GM10248 (cell line): ENCODE results near the gene EEF2KMT.
"Not testable (repeated sequence)": the region's sequence is repeated elsewhere in the genome, so short reads cannot be mapped to it uniquely, and the experiment has no call there.

ENCODE experiments used
- CTCF ChIA-PET: fragments of 300-600 bp; sonication (Branson Sonifier 250); formaldehyde crosslinking; extraction: SDS; loops from one replicate; lab custom pipeline; 2021; ENCODE audit warnings: antibody characterized with exemption; lab: Yijun Ruan, JAX
- POLR2A ChIA-PET: fragments of 350-650 bp; sonication (Branson Sonifier 250); formaldehyde crosslinking; extraction: SDS; loops from one replicate; lab custom pipeline; 2020; ENCODE audit warnings: antibody characterized with exemption; lab: Yijun Ruan, JAX
- DNase-seq: peaks from one replicate; pipeline ENCODE4 v3.0.0; 2012; ENCODE audit errors: extremely low spot score
- TF ChIP-seq, protein P1 (sequence below): IDR thresholded peaks from 2 replicates; pipeline ENCODE4 v1.5.1; 2012; ENCODE audit warnings: mild to moderate bottlenecking, low read depth; ENCODE audit errors: extremely low read depth, missing control alignments, control extremely low read depth

The EEF2KMT gene

DNA sequence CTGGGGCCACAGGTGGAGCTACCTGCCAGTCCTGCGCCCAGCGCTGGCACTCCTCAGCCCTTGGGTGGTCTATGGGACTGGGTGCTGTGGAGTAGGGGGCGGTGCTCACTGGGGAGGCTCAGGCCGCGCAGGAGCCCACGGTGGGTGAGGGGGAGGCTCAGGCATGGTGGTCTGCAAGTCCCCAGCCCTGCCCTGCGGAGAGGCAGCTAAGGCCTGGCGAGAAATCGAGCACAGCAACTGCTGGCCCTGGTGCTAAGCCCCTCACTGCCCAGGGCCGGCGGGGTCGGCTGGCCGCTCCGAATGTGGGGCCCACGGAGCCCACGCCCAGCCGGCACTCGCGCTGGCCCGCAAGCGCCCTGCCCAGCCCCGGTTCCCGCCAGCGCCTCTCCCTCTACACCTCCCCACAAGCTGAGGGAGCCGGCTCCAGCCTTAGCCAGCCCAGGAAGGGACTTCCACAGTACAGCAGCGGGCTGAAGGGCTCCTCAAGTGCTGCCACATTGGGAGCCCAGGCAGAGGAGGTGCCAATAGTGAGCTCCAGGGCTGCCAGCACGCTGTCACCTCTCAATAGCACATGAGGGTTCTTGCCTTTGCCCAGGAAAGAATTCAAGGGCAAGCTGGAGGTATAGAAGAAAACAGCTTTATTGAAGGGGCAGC, 11.0 kb upstream of the EEF2KMT start:
- CTCF ChIA-PET: no interaction called here
- DNase-seq: no peak
- TF ChIP-seq, protein P1, sequence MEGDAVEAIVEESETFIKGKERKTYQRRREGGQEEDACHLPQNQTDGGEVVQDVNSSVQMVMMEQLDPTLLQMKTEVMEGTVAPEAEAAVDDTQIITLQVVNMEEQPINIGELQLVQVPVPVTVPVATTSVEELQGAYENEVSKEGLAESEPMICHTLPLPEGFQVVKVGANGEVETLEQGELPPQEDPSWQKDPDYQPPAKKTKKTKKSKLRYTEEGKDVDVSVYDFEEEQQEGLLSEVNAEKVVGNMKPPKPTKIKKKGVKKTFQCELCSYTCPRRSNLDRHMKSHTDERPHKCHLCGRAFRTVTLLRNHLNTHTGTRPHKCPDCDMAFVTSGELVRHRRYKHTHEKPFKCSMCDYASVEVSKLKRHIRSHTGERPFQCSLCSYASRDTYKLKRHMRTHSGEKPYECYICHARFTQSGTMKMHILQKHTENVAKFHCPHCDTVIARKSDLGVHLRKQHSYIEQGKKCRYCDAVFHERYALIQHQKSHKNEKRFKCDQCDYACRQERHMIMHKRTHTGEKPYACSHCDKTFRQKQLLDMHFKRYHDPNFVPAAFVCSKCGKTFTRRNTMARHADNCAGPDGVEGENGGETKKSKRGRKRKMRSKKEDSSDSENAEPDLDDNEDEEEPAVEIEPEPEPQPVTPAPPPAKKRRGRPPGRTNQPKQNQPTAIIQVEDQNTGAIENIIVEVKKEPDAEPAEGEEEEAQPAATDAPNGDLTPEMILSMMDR: no peak
- POLR2A ChIA-PET: interaction anchor here (0.5 kb wide), 1 partner anchor 37 kb away, joined by 4 read pairs; no protein-coding TSS in a partner anchor

DNA sequence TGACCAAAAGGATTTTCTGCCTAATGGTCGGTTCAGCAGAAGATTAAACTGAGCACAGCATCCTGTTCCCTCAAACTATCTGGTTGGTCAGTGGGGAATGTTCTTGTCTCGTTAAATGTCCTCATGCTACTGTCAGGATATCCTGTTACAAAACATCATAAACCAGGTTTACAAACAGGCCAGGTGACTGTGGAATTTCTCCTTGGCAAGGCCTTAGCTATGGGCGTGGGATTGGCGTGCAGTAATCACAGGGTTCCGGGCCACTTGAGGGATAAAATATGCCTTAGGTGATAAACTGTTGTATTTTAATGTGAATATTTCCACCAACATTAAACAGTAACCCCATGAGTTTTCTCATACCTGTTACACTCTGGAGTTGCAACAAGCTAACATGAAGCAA, 7.4 kb upstream of the EEF2KMT start:
- DNase-seq, CTCF ChIA-PET, POLR2A ChIA-PET: not testable (repeated sequence)

DNA sequence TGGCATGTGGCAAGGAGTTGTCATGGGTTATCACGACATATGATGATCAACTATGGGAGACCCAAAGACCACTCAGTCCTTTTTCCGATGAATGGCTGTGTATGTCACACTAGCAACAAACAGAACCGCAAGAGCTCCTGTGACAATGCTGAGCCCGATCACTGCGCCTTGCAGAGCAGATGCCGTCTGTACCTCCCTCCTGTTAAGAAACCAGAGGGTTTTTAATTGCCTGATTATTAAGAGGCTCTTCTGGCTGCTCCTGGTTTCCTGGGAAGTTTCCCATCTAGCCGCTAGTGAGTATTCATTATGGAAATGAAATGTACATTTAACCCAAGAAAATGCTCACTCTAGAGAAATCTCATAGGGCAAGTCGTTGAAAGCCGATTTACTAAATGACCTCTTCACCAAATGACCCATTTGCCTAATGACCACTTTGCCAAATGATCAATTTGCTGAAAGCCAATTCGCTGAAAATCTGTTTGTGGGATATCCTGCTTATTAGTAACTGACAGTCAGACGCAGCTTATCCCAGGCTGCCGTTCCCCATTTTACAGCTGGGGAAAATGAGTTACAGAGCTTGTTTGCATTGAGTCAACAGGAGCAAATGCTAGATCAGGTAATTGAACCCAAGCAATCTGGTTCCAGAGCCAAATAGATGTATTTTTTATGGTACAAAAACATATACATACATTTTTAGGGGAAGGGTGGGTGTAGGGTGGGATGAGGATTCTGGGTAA, 5.9 kb upstream of the EEF2KMT start:
- DNase-seq, CTCF ChIA-PET, POLR2A ChIA-PET: not testable (repeated sequence)

DNA sequence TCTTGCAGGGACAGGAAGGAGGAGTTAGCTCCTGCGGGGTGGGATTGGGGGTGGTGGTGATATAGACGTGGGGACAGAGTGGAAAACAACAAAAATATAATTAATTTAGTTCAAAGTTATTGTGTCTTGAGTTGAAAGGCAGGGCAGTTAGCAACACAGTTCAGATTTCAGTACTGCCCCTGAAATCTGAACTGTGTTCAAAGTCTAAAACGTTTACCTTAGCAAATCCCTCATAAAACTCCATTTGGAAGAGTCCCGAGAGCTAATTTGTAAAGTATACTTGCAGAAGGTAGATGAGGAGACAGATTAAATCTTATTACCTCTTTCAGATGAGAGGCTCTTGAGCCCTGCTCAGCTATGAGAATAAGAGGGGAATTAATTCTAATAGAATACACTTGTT, 1.6 kb upstream of the EEF2KMT start:
- CTCF ChIA-PET, DNase-seq, POLR2A ChIA-PET: not testable (repeated sequence)

GRCh38 chr16:5098221-5099159, 895 bp upstream of the EEF2KMT start:
- POLR2A ChIA-PET: interaction anchor here (0.7 to 1.0 kb wide), 2 partner anchors 560 to 734 kb away, joined by 3 read pairs; no protein-coding TSS in a partner anchor
- CTCF ChIA-PET: interaction anchor here (0.8 kb wide), 1 partner anchor 16 kb away, joined by 3 read pairs; no protein-coding TSS in a partner anchor
- peak; percentile 39 for DNase-seq

DNA sequence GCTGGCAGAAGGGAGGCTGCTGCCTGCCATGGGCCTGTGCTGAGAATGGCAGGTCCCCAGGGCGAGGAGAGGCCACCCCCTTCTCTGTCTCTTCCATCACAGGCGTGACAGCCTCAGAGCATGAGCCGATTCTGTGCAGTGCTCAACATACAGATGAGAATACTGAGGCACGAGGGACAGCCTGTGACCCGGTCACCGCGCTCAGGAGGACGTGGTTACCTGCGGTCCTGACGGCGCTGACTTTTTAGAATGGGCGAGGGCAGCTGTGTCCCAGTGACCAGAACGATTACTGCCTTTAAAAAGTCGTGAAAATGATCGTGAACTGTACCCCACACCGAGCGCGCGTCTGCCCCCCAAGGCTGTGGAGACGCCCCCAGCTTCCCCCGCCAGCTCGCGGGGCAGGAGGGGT, 530 bp downstream of the EEF2KMT start:
- CTCF ChIA-PET, POLR2A ChIA-PET: not testable (repeated sequence)
- peak; percentile 7 for DNase-seq

- POLR2A ChIA-PET, DNase-seq: not testable (repeated sequence)
- CTCF ChIA-PET: interaction anchor here (1.8 kb wide), 2 partner anchors 12 to 39 kb away, joined by 3 to 4 read pairs; no protein-coding TSS in a partner anchor
Measured at GRCh38 chr16:5096437-5097060, 1.0 kb downstream of the EEF2KMT start.

GRCh38 chr16:5095145-5095830, 2.3 kb downstream of the EEF2KMT start:
- CTCF ChIA-PET: interaction anchor here (1.8 kb wide), 2 partner anchors 10 to 37 kb away, joined by 3 to 4 read pairs; no protein-coding TSS in a partner anchor
- POLR2A ChIA-PET, DNase-seq: not testable (repeated sequence)

DNA sequence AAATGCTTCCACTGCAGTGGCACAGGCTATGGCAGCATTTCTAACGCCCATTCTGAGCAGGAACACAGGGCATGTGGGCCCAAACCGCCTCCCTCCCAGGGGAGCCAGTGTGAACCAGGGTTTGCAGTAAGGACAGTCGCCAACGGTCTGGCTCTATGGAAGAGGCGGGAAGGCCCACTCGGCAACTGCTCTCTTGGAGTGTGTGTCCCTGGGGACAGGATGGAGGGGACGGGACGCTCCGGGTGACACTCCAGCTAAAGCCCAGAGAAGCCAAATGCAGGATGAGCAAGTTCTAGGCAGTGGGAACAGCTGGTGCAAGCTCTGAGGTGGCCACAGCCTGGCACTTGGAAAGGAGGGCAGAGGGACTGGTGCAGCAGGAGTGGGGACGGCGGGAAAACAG, 3.8 kb downstream of the EEF2KMT start:
- DNase-seq, POLR2A ChIA-PET: not testable (repeated sequence)
- CTCF ChIA-PET: interaction anchor here (1.6 kb wide), 1 partner anchor 17 kb away, joined by 4 read pairs; no protein-coding TSS in a partner anchor

DNA sequence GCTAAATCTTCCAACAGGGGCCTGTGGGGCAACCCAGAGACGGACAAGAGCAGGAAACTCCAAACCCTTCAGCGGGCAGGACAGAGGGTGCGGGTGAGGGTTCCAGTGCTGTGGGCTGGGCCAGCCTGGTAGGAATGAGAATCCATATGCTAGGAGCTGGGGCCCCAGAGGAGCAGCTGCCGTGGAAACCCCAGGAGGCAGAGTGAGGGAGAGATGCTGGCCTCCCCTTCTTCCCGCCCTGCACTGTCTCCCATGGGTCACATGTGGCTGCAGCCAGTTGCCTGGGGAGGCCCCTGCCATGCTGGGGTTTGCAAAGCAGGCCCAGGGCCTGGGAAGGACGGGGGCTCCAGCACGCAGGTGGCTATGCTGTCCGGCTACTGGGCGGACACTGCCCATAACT, 4.5 kb downstream of the EEF2KMT start:
- POLR2A ChIA-PET, DNase-seq: not testable (repeated sequence)
- CTCF ChIA-PET: interaction anchor here (0.8 to 2.1 kb wide), 9 partner anchors 9 to 49 kb away, joined by 3 to 10 read pairs (median 4); no protein-coding TSS in a partner anchor

- POLR2A ChIA-PET, DNase-seq, CTCF ChIA-PET: not testable (repeated sequence)
Measured at GRCh38 chr16:5090592-5090991, 7.0 kb downstream of the EEF2KMT start.

- CTCF ChIA-PET, DNase-seq, POLR2A ChIA-PET: not testable (repeated sequence)
Measured at GRCh38 chr16:5089911-5090555, 7.6 kb downstream of the EEF2KMT start.

DNA sequence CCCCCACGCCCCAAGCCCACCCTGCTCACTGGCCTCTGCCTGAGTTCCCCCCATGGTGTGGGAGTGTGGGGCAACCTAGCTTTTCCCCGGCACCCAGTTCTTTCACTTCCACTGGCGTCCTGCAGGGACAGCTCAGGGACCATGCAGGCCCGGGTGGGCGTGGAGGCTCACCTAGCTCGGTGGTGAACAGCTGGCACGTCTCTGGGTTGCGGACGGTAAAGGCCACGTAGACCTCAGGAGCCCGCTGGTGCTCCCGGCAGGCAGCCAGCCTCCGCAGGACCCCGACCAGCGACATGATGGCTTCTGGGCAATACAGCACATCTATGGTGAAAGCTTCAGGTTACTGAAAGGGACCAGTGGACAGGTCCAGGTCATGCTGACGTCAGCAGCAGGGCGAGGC, 8.7 kb downstream of the EEF2KMT start:
- POLR2A ChIA-PET: not testable (repeated sequence)
- CTCF ChIA-PET: interaction anchor here (1.1 kb wide), 1 partner anchor 32 kb away, joined by 4 read pairs; no protein-coding TSS in a partner anchor

DNA sequence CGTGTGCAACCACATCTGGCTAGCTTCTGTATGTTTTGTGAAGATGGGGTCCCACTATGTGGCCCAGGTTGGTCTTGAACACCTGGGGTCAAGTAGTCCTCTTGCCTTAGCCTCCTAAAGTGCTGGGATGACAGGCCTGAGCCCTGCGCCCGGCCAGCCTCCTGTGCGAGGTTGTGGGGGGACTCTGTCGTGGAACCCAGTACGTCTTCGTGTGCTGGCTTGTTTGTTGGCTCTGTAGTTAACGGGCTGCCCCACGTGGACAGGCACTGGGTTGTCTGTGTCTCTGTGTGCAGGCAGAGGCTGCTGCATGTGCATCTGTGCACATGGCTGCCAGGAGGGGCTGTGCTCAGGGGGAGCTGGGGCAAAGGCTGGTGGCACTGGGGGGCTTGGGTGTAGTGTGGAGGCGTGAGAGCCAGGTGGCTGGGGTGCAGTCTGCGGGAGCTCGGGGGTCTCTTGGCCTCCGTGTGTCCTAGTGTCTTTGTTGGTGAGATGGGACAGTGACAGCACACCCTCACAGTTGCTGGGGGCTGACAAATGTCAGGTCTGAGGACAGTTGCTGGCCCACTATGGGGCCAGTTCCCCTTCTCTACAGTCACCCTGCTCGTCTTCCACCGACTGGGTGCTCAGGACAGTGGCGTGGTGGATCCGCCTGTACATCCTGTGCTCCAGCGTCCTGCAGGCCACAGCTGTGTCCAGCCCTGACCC, 9.4 kb downstream of the EEF2KMT start:
- POLR2A ChIA-PET, DNase-seq: not testable (repeated sequence)

More for the DNA sequence above, 8.7 kb downstream of the EEF2KMT start:
- DNase-seq: not testable (repeated sequence)

More for the DNA sequence above, 9.4 kb downstream of the EEF2KMT start:
- CTCF ChIA-PET: interaction anchor here (1.1 kb wide), 1 partner anchor 31 kb away, joined by 4 read pairs; no protein-coding TSS in a partner anchor
